ENCODE data around the gene OR4D2.

The OR4D2 gene

DNA sequence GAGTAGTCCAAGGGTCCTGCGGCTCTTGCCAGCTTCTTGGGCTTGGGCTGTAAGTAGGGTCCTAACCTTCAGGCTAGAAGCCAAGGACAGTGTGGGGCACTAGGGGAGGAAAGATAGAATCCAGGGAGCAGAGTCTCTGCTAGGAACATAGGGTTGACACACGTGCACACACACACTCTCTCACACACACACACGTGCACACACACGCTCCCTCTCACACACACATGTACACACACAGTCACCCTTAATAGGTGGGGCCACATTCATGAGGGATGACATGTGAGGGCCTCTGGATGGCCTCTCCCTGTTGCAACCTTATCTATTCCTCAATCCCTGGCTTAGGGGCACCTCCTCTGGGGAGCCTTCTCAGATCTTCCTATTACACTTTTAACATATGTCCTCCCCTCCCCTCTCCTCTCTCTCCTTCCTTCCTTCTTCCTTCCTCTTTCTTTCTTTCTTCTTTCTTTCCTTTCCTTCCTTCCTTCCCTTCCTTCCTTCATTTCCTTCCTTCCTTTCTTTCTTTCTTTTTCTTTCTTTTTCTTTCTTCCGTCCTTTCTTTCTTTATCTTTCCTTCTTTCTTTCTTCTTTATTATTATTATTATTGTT lies 28.8 kb downstream of the OR4D2 start:
- no peak for TF ChIP-seq EZH2phosphoT487 (IDR thresholded peaks at IDR 0.05; ENCODE audit: borderline replicate concordance)
- TF ChIP-seq, protein P1, sequence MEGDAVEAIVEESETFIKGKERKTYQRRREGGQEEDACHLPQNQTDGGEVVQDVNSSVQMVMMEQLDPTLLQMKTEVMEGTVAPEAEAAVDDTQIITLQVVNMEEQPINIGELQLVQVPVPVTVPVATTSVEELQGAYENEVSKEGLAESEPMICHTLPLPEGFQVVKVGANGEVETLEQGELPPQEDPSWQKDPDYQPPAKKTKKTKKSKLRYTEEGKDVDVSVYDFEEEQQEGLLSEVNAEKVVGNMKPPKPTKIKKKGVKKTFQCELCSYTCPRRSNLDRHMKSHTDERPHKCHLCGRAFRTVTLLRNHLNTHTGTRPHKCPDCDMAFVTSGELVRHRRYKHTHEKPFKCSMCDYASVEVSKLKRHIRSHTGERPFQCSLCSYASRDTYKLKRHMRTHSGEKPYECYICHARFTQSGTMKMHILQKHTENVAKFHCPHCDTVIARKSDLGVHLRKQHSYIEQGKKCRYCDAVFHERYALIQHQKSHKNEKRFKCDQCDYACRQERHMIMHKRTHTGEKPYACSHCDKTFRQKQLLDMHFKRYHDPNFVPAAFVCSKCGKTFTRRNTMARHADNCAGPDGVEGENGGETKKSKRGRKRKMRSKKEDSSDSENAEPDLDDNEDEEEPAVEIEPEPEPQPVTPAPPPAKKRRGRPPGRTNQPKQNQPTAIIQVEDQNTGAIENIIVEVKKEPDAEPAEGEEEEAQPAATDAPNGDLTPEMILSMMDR (conservative IDR thresholded peaks at IDR 0.05; ENCODE audit: low read length) = no peak
- no peaks in the 10 kb centered on the region for H3K27me3 ChIP-seq (ENCODE audit: insufficient read depth, low read length, poor library complexity, severe bottlenecking)

DNA sequence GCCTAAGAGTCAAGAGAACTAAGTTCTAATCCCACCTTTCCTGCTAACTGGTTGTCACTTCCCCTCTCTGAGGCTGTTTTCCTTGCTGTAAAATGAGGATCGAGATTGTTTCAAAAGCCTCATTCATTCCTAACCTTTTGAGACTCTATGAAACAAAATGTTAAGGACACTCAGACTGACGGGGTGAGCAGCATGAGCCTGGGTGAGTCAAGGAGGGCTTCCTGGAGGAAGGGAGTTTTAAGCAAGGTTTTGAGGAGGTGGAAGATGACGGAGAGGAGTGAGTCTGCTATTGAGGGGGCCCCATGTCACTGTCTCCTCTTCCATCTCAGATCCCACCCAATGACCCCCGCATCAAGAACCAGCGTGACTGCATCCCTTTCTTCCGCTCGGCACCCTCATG lies 29.8 kb downstream of the OR4D2 start:
- no peaks in the 10 kb centered on the region for H3K4me1 ChIP-seq (ENCODE audit: insufficient read depth, low read length, poor library complexity, severe bottlenecking)
- no peaks in the 10 kb centered on the region for H4K20me1 ChIP-seq (ENCODE audit: insufficient read depth, low read length, poor library complexity, severe bottlenecking)
- H3K4me3 ChIP-seq (ENCODE audit: low read length, poor library complexity, severe bottlenecking) = no peak overlapping the region
- H3K9ac ChIP-seq (ENCODE audit: low read depth, low read length, poor library complexity, severe bottlenecking) = no peak overlapping the region
- H3K79me2 ChIP-seq (ENCODE audit: insufficient read depth, low read length) = no peaks in the 10 kb centered on the region
- H3F3A ChIP-seq (ENCODE audit: low read depth) = no peaks in the 10 kb centered on the region
- TF ChIP-seq, protein P1 (conservative IDR thresholded peaks at IDR 0.05; ENCODE audit: low read length) = no peak
- TF ChIP-seq EZH2phosphoT487 (IDR thresholded peaks at IDR 0.05; ENCODE audit: borderline replicate concordance) = no peak
- no peak overlapping the region for H3K4me2 ChIP-seq (ENCODE audit: low read depth, low read length, poor library complexity, severe bottlenecking)
- H3K9me2 ChIP-seq (replicated peaks; ENCODE audit: low read depth, low read length) = no peaks in the 10 kb centered on the region
- no peak overlapping the region for H2AFZ ChIP-seq (ENCODE audit: low read length)
- H3K36me3 ChIP-seq (ENCODE audit: insufficient read depth, low read length) = no peaks in the 10 kb centered on the region
- H3K27me3 ChIP-seq (ENCODE audit: insufficient read depth, low read length, poor library complexity, severe bottlenecking) = no peaks in the 10 kb centered on the region
- no peaks in the 10 kb centered on the region for H3K9me3 ChIP-seq (ENCODE audit: insufficient read depth, low read depth, low read length)

More for the DNA sequence above, 28.8 kb downstream of the OR4D2 start:
- Histone ChIP-seq H3K36me3 (ENCODE audit: insufficient read depth, low read length) (no peaks in the 10 kb centered on the region), H3K4me1 (ENCODE audit: insufficient read depth, low read length, poor library complexity, severe bottlenecking) (no peaks in the 10 kb centered on the region), H2AFZ (ENCODE audit: low read length) (no peak overlapping the region), H3K4me2 (ENCODE audit: low read depth, low read length, poor library complexity, severe bottlenecking) (no peak overlapping the region), H4K20me1 (ENCODE audit: insufficient read depth, low read length, poor library complexity, severe bottlenecking) (no peaks in the 10 kb centered on the region), H3K4me3 (ENCODE audit: low read length, poor library complexity, severe bottlenecking) (no peak overlapping the region), H3K9me3 (ENCODE audit: insufficient read depth, low read depth, low read length) (no peaks in the 10 kb centered on the region), H3F3A (ENCODE audit: low read depth) (no peaks in the 10 kb centered on the region), H3K79me2 (ENCODE audit: insufficient read depth, low read length) (no peaks in the 10 kb centered on the region), H3K9me2 (replicated peaks; ENCODE audit: low read depth, low read length) (no peaks in the 10 kb centered on the region), H3K9ac (ENCODE audit: low read depth, low read length, poor library complexity, severe bottlenecking) (no peak overlapping the region)

DNA sequence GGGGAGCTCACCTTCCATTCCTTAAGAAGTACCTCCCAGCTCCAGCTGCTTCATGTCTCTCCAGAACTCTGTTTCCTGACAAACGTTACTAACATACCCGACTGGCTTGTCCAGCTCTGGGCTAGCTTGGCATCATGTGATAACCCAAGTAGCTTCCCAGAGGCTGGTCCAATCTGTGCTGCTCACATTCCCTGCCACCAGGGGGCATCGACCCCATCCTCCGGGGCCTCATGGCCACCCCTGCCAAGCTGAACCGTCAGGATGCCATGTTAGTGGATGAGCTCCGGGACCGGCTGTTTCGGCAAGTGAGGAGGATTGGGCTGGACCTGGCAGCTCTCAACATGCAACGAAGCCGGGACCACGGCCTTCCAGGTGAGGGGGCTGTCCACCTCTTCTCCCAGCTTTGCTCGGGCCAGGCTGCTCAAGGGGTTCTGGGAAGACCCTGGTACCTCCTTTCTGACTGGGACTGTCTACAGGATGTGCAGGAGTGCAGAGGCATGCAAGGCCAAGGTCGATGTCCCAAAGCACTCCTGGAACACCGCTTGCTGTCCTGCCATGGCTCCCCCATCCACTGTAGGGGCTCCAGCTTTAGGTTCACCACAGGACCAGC lies 33.3 kb downstream of the OR4D2 start:
- H3K4me3 ChIP-seq (ENCODE audit: low read length, poor library complexity, severe bottlenecking) = no peak overlapping the region
- peak overlapping the region; percentile 73 for H2AFZ ChIP-seq (ENCODE audit: low read length)
- no peak overlapping the region for H3K9ac ChIP-seq (ENCODE audit: low read depth, low read length, poor library complexity, severe bottlenecking)

More for the DNA sequence above, 33.3 kb downstream of the OR4D2 start:
- Histone ChIP-seq H3K9me2 (replicated peaks; ENCODE audit: low read depth, low read length) (no peaks in the 10 kb centered on the region), H3K4me1 (ENCODE audit: insufficient read depth, low read length, poor library complexity, severe bottlenecking) (no peaks in the 10 kb centered on the region), H3F3A (ENCODE audit: low read depth) (no peaks in the 10 kb centered on the region), H3K9me3 (ENCODE audit: insufficient read depth, low read depth, low read length) (no peaks in the 10 kb centered on the region), H3K27me3 (ENCODE audit: insufficient read depth, low read length, poor library complexity, severe bottlenecking) (no peaks in the 10 kb centered on the region), H3K4me2 (ENCODE audit: low read depth, low read length, poor library complexity, severe bottlenecking) (peak overlapping the region; percentile 17), H3K79me2 (ENCODE audit: insufficient read depth, low read length) (no peaks in the 10 kb centered on the region), H3K36me3 (ENCODE audit: insufficient read depth, low read length) (no peaks in the 10 kb centered on the region), H4K20me1 (ENCODE audit: insufficient read depth, low read length, poor library complexity, severe bottlenecking) (no peaks in the 10 kb centered on the region)
- TF ChIP-seq, protein P1 (conservative IDR thresholded peaks at IDR 0.05; ENCODE audit: low read length) = peak; percentile 81
- TF ChIP-seq EZH2phosphoT487 (IDR thresholded peaks at IDR 0.05; ENCODE audit: borderline replicate concordance) = no peak

All from Loucy (cell line).